HCT116 (cell line): ENCODE data around the gene CBLB.

ENCODE experiments used
- EZH2 ChIP-seq: fragments of 200-600 bp; sonication (generic); IDR thresholded peaks from 2 replicates; pipeline ENCODE4 v1.6.1; 2017; ENCODE audit warnings: antibody characterized with exemption, mixed run types
- EZH2phosphoT487 ChIP-seq: fragments of 200-600 bp; IDR thresholded peaks from 2 replicates; pipeline ENCODE4 v1.6.1; 2018; ENCODE audit warnings: antibody characterized with exemption, borderline replicate concordance
- POLR2AphosphoS5 ChIP-seq: IDR thresholded peaks from 2 replicates; pipeline ENCODE4 v1.6.1; 2011; ENCODE audit warnings: mild to moderate bottlenecking, low read depth, low read length, moderate library complexity
- RAD21 ChIP-seq: IDR thresholded peaks from 2 replicates; pipeline ENCODE4 v1.6.1; 2012; ENCODE audit warnings: low read depth, mild to moderate bottlenecking
- ZFX ChIP-seq: fragments of 450-650 bp; IDR thresholded peaks from 2 replicates; pipeline ENCODE4 v1.6.1; 2017
- ZNF274 ChIP-seq: fragments of 200-500 bp; sonication (Bioruptor generic); IDR thresholded peaks from 2 replicates; pipeline ENCODE4 v1.6.1; 2014; ENCODE audit warnings: mild to moderate bottlenecking, low read depth, low read length, inconsistent platforms
- TF ChIP-seq, protein P1 (sequence below), 3 experiments: fragments of 200-600 bp in 1 of 3; sonication (generic) in 1 of 3; IDR thresholded peaks in 2 of 3; conservative IDR thresholded peaks in 1 of 3; 2 replicates each; pipeline ENCODE4 v1.5.1; 2012 to 2017; ENCODE audit warnings: low read depth in 2 of 3, low read length in 2 of 3, antibody characterized with exemption in 1 of 3, borderline replicate concordance in 1 of 3, control low read depth in 1 of 3, mild to moderate bottlenecking in 1 of 3, mixed read lengths in 1 of 3, mixed run types in 1 of 3, moderate library complexity in 1 of 3; ENCODE audit not compliant: insufficient read depth in 1 of 3
- TF ChIP-seq, protein P2 (sequence below): IDR thresholded peaks from 2 replicates; pipeline ENCODE4 v1.6.1; 2012

- TF ChIP-seq, protein P1, sequence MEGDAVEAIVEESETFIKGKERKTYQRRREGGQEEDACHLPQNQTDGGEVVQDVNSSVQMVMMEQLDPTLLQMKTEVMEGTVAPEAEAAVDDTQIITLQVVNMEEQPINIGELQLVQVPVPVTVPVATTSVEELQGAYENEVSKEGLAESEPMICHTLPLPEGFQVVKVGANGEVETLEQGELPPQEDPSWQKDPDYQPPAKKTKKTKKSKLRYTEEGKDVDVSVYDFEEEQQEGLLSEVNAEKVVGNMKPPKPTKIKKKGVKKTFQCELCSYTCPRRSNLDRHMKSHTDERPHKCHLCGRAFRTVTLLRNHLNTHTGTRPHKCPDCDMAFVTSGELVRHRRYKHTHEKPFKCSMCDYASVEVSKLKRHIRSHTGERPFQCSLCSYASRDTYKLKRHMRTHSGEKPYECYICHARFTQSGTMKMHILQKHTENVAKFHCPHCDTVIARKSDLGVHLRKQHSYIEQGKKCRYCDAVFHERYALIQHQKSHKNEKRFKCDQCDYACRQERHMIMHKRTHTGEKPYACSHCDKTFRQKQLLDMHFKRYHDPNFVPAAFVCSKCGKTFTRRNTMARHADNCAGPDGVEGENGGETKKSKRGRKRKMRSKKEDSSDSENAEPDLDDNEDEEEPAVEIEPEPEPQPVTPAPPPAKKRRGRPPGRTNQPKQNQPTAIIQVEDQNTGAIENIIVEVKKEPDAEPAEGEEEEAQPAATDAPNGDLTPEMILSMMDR (IDR thresholded peaks at IDR 0.05 in 2 of 3, conservative IDR thresholded peaks at IDR 0.05 in 1 of 3; ENCODE audit: borderline replicate concordance in 1 of 3, insufficient read depth in 1 of 3, low read depth in 2 of 3, low read length in 2 of 3): no peak
- TF ChIP-seq POLR2AphosphoS5: no peak
- TF ChIP-seq ZFX: no peak
- no peak for TF ChIP-seq RAD21
- TF ChIP-seq, protein P2, sequence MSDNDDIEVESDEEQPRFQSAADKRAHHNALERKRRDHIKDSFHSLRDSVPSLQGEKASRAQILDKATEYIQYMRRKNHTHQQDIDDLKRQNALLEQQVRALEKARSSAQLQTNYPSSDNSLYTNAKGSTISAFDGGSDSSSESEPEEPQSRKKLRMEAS: no peak
- TF ChIP-seq ZNF274: no peak
- TF ChIP-seq EZH2: no peak
- TF ChIP-seq EZH2phosphoT487: no peak
Measured at GRCh38 chr3:105844704-105845103, 24.1 kb downstream of the CBLB start.
